A172 (cell line): ENCODE results near the gene DMBX1. TPM values are rescaled to one million over a fixed set of nuclear protein-coding genes. Genes with fewer than 3 reads are reported as not detected.
A peak's percentile ranks its signal among the peaks of the same experiment; 100 is the strongest.

Experiments
- DNase-seq: peaks from one replicate; pipeline ENCODE4 v3.0.0-alpha.2; 2015; ENCODE audit warnings: low spot score
- total RNA-seq: library from RNA; depleted of rRNA; stranded (reverse); fragments of >200 nt; shearing (Covaris generic); gene quantifications from 2 replicates; pipeline ENCODE4 v1.2.3, GENCODE V29; 2014; rRNA removed

DMBX1 gene
- 0.89 and 1.3 TPM in 2 replicates for total RNA-seq

- peak; percentile 13 for DNase-seq
Observed at GRCh38 chr1:46489638-46490405, at the start of gene DMBX1. TSS of gene DMBX1 (plus strand) at chr1:46489836. CDS start at chr1:46507011, 17,175 bp downstream.

- DNase-seq = no peak
Observed at GRCh38 chr1:46440478-46440877, 49.2 kb upstream of the DMBX1 start.

- peak; percentile 84 for DNase-seq
Observed at GRCh38 chr1:46442317-46443161, 47.1 kb upstream of the DMBX1 start.

GRCh38 chr1:46444466-46444865, 45.2 kb upstream of the DMBX1 start:
- DNase-seq = no peak

- no peak for DNase-seq
Observed at GRCh38 chr1:46445773-46446256, 43.8 kb upstream of the DMBX1 start.

- DNase-seq = peak; percentile 46
Observed at GRCh38 chr1:46446646-46447498, 42.8 kb upstream of the DMBX1 start.

- no peak for DNase-seq
Observed at GRCh38 chr1:46447499-46448108, 42.0 kb upstream of the DMBX1 start.

- DNase-seq = no peak
Observed at GRCh38 chr1:46448109-46448911, 41.3 kb upstream of the DMBX1 start.

- no peak for DNase-seq
Observed at GRCh38 chr1:46449223-46450159, 40.1 kb upstream of the DMBX1 start.

GRCh38 chr1:46450160-46450517, 39.5 kb upstream of the DMBX1 start:
- DNase-seq = no peak

GRCh38 chr1:46451948-46452930, 37.4 kb upstream of the DMBX1 start:
- no peak for DNase-seq

GRCh38 chr1:46452931-46453325, 36.7 kb upstream of the DMBX1 start:
- no peak for DNase-seq

- no peak for DNase-seq
Observed at GRCh38 chr1:46453449-46453848, 36.2 kb upstream of the DMBX1 start.

- DNase-seq = no peak
Observed at GRCh38 chr1:46455951-46456350, 33.7 kb upstream of the DMBX1 start.

- DNase-seq = no peak
Observed at GRCh38 chr1:46456411-46456963, 33.1 kb upstream of the DMBX1 start.

- DNase-seq = no peak
Observed at GRCh38 chr1:46457178-46457577, 32.5 kb upstream of the DMBX1 start.

- DNase-seq = no peak
Observed at GRCh38 chr1:46458190-46458589, 31.4 kb upstream of the DMBX1 start.

GRCh38 chr1:46458846-46459245, 30.8 kb upstream of the DMBX1 start:
- no peak for DNase-seq
